Dedifferentiated amniotic fluid mesenchymal stem cell (primary cell): ENCODE data around the gene TOMM40L.

Source experiments
- DNase-seq: peaks from one replicate; pipeline ENCODE4 v3.0.0-alpha.2; 2016; ENCODE audit errors: extremely low spot score

TOMM40L gene

DNA sequence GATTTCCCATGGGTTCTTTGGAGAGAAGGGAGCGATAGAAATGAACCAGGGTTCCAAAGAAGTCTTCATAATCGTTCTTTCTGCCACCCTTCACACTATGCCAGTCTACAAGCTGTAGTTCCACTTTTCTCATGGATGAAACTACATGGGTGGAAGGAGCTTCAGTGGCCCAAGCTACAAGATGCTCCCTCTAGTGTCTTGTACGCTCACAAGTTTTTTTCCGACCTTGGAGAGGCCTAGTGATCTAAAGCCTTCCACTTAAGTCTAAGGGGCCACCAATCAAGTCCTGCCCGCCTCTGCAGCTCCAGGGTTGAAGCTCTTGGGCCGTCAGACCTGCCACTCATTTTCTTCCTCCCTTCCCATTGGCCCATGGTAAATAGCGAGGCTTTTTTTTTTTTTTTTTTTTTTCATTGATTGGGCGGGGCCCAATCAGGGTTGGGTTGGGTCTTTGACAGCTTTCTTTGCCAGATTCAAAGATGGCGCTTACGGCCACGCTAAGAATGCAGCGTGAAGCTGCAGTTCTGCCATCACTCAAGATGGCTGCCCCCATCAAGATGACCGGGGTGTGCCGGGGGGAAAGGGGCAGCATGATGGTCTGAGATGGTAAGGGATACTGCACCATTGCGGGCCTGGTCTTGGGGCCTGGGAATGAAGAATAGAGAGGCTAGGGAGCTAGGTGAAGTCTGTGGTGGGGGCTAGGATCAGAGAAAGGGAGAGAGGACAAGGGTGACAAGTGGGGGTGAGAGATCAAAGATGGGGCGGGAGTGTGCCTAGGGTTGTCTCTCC lies at the start of gene TOMM40L:
Gene TOMM40L (plus strand): TSS at position 527 of the 786 bp plus-strand sequence. CDS start 430 bp downstream, outside the sequence.
- peak; percentile 99 for DNase-seq

DNA sequence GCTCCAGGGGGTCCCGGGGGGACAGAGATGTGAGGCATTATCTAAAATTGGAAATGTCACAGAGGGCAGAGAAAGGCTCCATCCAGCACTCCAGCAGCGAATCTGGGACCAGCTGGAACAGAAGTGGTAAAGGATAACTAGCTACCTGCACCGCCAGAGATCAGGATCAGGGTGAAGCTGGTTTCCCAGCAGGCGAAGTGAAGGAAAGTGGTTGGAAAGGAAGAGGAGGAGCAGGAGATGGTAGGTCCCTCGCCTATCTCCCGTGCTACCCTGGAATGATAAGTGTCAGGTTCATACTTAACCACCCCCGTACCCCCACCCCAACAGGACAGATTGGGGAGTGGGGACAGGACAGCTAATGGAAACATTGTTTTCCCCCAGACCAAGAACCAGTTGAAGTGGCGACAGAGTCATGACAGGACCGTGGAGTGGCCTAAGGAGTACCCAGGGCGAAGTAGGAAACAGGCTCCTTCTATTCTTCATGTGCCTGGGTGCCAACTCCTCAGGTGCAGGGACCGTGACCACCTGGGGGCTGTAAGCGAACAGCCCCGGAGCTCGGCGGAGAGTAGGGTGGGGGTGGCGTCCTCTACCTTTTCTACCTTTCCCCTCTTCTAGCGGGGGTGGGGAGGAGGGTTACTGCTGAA lies 49.3 kb upstream of the TOMM40L start:
- no peak for DNase-seq

DNA sequence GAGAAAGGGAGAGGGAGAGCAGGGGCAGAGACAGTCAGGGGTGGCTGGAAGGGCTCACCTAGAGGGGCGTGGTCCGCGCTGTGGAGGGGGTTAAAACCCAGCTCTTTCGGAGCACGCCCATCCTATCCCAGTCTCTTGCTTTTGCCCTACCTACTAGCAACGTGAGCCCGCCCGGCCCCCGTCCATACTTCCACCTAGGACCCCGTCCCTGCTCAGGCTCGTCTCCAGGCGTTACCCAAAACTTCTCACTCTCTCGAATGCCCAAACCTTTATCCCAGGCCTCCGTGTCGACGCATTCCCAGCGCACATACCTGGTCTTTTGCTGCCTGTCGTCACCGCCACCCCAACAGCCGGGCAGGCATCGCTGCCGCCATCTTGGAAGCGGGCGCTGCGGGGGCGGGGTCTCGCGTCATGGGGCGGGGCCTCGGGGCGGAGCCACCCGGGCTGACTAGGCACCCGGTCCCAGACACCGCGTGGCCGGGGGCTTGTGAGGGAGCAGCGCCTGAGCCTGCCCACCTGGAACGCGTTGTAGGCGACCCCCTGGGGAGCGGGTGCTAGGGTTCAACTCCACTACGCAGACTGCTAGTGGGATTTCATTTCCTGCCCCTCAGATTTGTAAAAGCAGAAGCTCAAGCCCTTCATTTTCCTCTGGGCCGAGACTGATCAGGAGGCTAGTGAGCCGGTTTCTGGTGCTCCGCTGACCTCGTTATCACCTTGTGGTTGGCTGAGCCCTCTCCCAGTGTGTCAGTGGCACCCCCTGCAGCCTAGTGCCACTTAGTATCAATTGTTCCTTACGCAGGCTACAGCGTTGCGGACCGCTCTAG lies 48.5 kb upstream of the TOMM40L start, which contains the start of gene B4GALT3:
Gene B4GALT3 (minus strand): TSS at position 396 of the 824 bp plus-strand sequence. CDS start 1,447 bp downstream, outside the sequence.
- DNase-seq, result peak; percentile 64

DNA sequence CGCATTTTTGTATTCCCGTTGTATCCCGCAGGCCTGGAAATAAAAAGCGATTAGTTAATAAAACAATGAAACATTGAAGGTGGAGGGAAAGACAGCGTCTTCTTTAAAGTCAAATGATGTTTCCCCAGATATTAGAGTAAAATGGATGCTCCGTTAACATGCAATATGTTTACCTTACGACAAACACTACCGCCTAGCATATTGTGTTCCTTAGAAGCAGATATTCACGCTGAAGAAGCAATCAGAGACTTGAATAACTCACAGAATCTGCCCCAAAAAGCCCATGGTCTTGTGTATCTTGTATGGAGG lies 48.0 kb upstream of the TOMM40L start:
- DNase-seq, result no peak

DNA sequence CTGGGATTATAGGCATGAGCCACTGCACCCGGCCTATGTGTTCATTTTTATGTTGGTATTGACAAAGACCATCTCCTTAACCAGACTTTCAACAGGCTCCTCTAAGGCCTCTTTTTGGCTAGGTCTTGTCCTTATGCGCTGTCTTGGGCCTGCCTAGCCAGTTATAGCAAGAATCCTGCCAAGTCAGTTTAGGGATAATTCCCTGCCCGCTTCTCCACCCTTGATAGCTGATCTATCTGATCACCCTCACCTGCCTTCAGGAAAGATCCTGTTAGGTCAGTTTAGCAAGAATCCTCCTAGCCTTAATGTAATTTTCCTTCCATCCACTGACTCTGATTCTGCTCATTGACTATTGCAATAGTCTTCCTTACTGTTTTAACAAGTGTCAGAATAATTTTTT lies 46.2 kb upstream of the TOMM40L start:
- DNase-seq, result no peak

DNA sequence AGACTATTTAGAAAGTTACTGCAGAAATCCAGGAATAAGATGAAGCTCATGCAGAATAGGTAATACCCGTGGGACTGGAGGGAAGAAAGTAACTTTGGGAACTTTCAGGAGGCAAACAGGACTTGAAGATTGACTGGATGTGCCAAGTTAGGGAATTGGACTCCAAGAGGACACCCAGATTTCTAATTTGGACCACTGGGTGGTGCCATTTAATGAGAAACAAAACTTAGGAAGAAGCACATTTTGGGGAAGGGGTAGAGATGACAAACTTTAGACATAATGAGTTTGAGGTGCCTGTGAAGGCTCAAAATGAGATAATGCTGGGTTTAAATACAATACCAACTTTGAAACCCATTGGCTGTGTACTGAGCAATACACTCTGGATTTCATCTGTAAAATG lies 45.2 kb upstream of the TOMM40L start:
- no peak for DNase-seq

DNA sequence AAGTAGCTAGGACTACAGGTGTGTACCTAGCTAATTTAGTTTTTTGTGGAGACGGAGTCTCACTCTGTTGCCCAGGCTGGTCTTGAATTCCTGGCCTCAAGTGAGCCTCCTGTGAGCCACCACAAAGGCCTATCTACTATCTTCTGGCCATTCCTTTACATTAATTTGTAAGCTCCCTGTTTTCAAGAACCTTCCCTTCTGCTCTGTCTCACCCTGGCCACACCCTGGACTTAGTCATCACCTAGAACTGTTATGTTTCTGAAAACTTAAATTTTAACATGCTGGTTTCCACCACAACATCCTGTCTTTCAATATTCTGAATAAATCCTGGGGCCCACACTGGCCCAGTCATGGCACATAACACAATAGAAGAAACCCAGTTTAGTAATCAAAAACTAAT lies 43.6 kb upstream of the TOMM40L start:
- peak; percentile 42 for DNase-seq

DNA sequence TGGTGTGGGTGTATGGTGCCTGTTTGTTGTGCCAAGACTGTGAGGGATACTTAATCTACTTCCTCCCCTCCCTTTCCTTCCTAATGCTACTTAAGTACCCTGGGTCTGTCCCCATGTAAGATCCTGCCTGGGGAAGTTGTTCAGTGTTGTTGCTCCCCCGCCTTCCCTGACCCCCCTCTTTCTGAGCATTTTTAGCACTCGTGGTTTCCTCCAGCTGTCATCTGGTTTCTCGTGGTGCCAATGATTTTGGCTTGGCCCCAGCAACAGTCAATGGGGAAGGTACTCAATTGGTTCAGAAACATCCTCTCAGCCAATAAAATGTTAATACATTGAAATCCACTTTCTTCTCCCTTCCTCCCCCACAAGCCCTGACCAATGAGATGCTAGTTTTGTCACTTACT lies 40.6 kb upstream of the TOMM40L start:
- no peak for DNase-seq

DNA sequence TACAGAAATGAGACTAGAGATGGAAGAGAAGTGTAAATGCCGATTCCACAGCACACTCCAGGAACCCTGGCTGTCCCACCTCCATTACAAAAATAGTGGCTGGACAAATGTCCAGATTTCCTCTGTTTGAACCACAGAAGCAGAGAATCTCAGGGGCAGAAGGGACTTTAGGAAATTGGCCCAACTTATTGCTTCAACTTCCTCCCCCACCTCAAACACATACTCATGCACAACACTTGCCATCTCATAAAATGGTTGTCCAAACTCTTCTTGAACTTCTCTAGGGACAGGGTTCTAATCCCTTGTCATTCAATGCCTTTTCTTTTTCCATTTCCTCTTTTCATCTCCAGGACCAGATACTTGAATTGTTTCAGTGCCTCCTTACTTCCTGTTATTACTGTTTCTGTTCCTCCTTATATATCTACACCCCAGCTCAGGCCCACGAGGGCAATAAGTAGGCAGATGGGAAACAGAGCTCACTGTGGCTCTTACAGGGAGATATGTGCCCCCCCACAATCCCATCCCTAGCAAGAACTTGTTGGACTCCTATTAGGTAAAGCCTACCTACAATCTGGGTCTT lies 40.0 kb upstream of the TOMM40L start:
- DNase-seq, result no peak

DNA sequence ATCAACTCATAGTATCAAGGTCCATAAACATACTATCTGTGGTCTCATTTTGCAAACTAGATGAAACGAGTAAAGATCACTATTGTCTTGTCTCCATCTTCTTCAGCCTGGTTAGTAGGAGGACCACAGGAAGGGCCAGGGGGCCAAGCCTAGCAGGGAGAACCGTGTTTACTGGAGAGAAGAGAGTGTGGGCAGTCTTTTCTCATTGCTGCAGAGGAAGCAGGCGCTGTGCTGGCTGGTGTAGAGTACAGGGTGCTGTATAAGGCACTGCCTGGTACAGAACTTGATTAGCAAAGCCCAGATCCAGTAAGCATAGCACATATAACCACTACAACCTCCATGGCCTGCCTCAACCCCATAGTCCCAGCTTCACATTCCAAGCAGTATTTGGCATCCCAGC lies 38.5 kb upstream of the TOMM40L start:
- DNase-seq, result no peak

DNA sequence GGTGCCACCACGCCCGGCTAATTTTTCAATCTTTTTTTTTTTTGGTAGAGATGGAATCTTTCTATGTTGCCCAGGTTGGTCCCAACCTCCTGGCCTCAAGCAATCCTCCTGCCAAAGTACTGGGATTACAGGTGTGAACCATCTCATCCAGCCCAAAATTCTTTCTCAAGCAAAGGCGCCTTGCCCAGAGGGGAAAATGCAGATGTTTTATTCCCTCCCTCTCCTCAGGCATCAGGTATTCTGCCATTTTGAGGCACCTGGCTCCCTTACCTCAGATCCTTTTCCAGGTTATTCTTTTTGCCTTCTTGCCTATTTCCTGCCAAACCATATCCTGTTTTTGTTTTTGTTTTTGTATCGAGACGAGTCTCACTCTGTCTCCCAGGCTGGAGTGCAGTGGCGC lies 37.5 kb upstream of the TOMM40L start:
- DNase-seq, result no peak

DNA sequence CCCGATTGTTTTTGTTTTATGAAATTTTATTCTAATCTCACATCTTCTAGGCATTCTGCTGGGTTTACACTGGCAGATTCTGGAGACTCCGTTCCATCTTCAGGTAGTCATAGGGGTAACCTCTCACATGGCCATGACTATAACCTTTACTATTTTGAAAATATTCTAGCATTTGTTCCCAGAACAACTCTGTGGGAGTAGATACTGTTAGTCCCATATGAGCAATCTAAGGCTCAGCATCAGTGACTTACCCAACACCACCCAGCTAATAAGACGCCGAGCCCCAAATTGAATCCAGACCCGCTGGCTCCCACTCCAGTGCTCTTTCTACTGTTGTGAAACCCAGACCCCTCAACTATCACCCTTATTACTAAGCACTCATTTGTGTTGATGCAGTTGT lies 36.8 kb upstream of the TOMM40L start:
- no peak for DNase-seq

DNA sequence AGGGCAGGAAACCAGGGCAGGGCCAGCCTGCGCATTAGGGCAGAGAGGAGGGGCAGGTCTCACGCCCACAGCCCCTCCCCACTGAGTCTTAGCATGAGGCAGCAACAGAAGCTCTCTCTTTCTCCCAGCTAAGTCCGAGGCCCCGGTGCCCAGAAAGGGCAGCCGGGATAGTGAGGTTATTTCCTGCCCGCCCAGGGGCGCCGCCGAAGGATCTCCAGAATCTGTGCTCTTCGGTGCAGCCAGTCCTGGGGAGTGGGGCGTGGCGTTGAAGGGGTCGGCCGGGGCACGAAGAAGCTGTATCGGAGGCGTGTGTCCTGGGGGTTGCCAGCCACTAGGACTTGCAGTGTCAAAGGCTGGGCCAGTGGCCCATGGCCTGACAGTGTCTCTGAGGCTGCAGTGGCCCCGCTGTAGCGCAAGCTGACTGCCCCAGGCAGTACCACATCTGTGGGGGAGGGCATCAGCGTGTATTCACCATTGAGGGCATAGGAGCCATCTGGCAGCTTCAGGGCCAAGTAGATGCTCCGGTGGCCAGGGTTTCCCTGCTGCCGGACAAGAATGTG lies 34.8 kb upstream of the TOMM40L start:
- DNase-seq, result no peak

DNA sequence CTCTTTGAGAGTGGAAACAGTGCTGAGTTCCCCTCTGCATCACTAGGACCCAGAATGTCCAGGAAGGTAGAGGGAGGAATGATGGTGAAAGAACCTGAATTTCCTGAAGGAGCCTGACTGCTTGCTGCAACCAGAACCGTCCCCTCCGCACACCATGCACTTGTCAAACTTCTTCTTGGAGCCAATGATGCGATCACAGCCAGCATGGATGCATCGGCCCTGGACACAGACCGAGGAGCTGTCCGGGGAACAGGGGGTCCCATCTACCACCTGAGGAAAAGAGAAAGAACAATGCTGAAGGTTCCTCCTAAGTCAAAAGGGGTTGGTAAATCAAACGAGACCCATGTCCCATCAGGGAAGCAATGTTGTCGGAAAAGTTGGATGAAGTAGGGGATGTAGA lies 33.9 kb upstream of the TOMM40L start:
- no peak for DNase-seq

DNA sequence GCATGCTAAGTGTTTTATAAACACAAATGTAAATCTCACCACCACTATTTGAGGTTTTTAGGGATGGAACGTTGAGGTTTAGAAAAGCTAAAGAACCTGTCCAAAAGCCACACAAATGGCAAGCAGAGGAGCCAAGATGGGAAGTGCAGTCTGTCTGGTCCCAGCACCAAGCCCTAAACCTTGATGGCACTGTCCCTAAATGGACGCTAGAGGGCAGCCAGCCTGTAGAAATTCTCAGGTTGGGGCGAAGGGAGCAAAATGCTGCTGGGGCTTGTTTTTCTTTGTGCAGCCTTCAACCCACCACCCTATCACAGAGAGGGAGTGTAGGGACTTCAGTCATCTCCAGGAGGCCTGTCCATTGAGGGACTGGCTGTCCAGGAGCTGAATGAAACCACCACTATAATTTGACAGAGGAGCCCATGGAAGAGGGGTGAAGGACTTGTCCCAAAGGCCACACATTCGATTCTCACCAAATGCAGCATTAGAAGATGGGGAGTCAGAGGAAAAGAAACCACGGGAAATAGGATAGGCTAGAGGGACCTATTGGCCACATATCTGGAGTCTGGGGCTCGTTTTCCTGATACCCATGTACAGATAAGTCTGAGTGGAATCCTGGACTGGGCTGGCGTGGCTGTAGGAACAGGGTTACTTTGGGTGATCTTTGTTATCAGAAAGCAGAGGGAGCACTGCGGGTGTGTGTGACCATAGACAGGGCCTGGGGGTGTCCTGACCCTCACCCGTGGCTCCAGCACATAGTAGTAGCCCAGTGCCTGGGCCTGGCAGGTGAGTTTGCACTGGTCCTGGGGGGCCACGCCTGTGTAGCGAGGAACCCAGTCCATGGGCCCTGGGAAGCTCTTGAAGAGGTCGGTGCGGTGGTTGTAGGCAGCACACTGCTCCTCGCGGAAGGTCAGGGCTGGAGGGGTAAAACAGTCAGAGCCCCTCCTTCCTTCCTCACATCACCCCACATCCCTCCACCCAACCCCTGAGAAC lies 33.1 kb upstream of the TOMM40L start:
- peak; percentile 65 for DNase-seq

DNA sequence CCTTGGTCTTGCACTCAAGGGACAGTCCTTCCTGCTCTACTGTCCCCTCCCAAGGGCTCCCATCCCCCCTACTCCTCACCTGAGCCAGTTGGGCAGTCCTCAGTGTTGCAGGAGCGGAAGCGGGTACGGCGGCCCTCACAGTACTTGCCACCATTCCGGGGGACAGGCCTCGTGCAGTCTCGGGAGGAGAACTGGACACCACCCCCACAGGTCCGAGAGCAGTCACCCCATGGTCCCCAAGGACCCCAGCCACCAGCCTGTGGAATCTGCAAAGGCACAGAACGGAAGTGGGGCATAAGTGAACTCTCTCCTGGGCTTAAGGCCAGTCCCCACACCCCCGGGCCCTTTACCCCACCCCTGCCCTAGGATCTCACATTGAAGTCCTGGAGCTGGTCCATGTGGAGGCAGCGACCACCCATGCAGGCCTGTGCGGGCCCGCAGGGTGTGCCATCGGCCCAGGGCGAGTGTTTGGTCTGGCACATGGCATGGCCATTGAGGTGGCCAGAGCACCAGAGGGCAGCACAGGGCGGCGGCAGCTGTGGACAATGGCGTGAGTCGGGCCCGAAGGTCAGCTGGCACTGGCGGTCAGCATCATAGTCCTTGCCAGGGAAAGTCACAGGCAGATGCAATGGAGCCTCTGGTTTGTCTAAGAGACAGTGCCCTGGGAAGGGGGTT lies 32.2 kb upstream of the TOMM40L start:
- DNase-seq, result no peak

DNA sequence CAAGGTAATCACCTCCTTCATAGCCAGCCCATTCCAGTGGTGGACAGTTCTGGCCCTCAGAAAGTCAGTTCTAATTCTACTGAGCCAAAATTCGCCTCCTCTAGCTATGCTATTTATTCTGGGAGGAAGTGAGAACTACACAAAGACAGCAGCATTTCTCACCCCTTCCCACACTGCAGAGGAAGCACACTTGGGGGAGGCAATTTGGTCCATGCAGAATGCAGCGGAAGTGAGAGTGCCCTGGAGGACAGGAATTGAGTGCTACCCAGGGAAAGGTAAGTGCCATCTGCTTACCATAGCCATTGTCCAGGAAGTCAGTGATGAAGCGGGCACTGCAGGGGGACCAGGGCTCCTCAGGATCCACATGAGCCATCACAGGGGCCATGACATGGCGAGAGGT lies 30.7 kb upstream of the TOMM40L start:
- DNase-seq, result no peak

DNA sequence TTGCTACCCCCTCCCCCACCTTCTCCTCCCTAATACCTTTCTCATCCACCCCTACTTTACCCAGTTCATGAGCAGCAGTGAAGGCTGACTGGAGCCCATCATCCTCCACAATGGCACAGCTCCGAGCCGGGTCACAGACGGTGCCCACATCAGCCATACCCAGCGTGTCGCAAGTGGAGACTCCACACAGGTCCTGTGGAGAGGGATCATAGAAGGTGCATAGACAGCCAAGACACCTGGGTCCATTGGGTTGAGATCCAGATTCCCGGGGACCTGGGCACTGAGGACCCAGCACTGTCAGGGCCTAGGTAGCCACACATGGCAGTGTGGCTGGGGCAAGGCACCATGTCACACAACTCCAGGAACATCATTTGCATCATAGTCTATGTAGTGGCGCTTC lies 29.7 kb upstream of the TOMM40L start:
- DNase-seq, result no peak

DNA sequence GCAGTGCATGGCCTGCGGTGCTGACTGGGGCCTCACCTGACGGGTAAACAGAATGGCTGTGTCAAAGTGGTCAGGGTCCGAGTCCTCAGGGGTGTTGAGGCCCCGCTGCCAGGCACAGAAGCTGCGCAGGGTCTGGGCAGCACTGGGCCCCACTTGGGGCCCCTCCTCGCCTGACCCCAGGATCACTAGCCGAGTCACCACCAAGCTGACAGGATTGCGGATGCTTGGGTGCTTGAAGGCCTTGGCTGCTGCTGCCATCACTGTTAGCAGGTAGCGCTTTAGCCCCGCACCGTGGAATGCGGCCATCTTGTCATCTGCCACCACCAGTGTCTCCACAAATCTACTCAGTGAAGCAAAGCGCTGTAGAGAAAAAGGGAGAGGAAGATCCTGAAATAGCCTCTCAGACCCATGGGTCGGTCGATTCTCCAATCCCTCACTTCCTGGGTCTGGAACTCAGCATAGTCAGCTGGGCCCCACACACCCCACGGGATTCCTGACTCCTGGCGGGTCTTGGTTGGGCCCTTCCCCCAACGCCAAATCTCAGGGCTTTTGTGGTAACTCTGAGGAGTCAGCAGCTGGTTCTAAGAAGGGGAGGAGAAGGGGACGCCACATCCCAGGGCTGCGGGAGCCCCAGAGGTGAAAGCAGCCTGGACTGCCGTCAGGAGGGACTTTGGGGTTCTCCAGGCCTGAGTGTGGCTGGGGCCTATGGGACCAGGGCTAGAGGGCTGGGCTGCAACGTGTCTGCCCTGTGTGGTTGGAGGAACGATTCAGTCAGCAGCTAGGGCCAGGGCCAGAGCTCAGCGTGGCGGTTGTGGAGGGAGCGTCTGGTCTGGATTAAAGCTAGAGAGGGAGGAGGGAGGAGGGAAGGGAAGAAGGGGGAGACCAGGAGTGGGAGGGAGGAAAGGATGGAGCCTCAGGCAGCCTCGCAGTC lies 29.1 kb upstream of the TOMM40L start:
- DNase-seq, result peak; percentile 85
